Trophoblast cell (in vitro differentiated cells and primary cell): Measurements from ENCODE around the gene COL25A1.

Experiments
- DNase-seq, 2 donors: peaks; one replicate each; pipeline ENCODE4 v3.0.0-alpha.2; 2016
- H2AFZ ChIP-seq: 2 replicates; pipeline ENCODE4 v1.6.1; 2013; ENCODE audit warnings: low read length, moderate library complexity, mild to moderate bottlenecking; ENCODE audit not compliant: insufficient read depth, poor library complexity
- H2AK5ac ChIP-seq: 2 replicates; pipeline ENCODE4 v1.6.1; 2013; ENCODE audit warnings: mild to moderate bottlenecking, low read length
- H2BK120ac ChIP-seq: 2 replicates; pipeline ENCODE4 v1.6.1; 2013; ENCODE audit warnings: low read length, mild to moderate bottlenecking, moderate library complexity; ENCODE audit not compliant: insufficient read depth, poor library complexity
- H2BK12ac ChIP-seq: 2 replicates; pipeline ENCODE4 v1.6.1; 2013; ENCODE audit warnings: mild to moderate bottlenecking, low read length, moderate library complexity
- H2BK5ac ChIP-seq: 2 replicates; pipeline ENCODE4 v1.6.1; 2013; ENCODE audit warnings: low read length, low read depth, moderate library complexity, mild to moderate bottlenecking; ENCODE audit not compliant: poor library complexity
- H3K14ac ChIP-seq: 2 replicates; pipeline ENCODE4 v1.6.1; 2013; ENCODE audit warnings: mild to moderate bottlenecking, low read length
- H3K18ac ChIP-seq: 2 replicates; pipeline ENCODE4 v1.6.1; 2013; ENCODE audit warnings: mild to moderate bottlenecking, low read length
- H3K23ac ChIP-seq: 2 replicates; pipeline ENCODE4 v1.6.1; 2013; ENCODE audit warnings: low read length
- H3K27ac ChIP-seq: 2 replicates; pipeline ENCODE4 v1.5.1; 2013; ENCODE audit warnings: low read depth, mild to moderate bottlenecking, inconsistent platforms, low read length, moderate library complexity
- H3K27me3 ChIP-seq: 2 replicates; pipeline ENCODE4 v1.6.1; 2013; ENCODE audit warnings: inconsistent platforms, mild to moderate bottlenecking, low read length, moderate library complexity; ENCODE audit not compliant: insufficient read depth
- H3K36me3 ChIP-seq, 2 experiments: 1 replicate in 1 of 2; 2 replicates in 1 of 2; pipeline ENCODE4 v1.6.1; 2013; ENCODE audit warnings: low read length in 2 of 2, mild to moderate bottlenecking in 2 of 2, moderate library complexity in 1 of 2; ENCODE audit not compliant: insufficient read depth in 2 of 2, control insufficient read depth in 1 of 2
- H3K4ac ChIP-seq: 2 replicates; pipeline ENCODE4 v1.6.1; 2013; ENCODE audit warnings: low read depth, mild to moderate bottlenecking, low read length, moderate library complexity
- H3K4me1 ChIP-seq, 2 experiments: 1 replicate in 1 of 2; 2 replicates in 1 of 2; pipeline ENCODE4 v1.6.1; 2013; ENCODE audit warnings: low read length in 2 of 2, mild to moderate bottlenecking in 2 of 2, moderate library complexity in 1 of 2; ENCODE audit not compliant: insufficient read depth in 2 of 2, control insufficient read depth in 1 of 2
- H3K4me2 ChIP-seq: 2 replicates; pipeline ENCODE4 v1.6.1; 2013; ENCODE audit warnings: inconsistent platforms, mild to moderate bottlenecking, low read length, moderate library complexity
- H3K4me3 ChIP-seq: 2 replicates; pipeline ENCODE4 v1.5.1; 2013; ENCODE audit warnings: mild to moderate bottlenecking, low read depth, low read length, inconsistent platforms
- H3K79me1 ChIP-seq: one replicate; pipeline ENCODE4 v1.6.1; 2013; ENCODE audit warnings: low read length
- H3K79me2 ChIP-seq: 2 replicates; pipeline ENCODE4 v1.6.1; 2013; ENCODE audit warnings: low read length, mild to moderate bottlenecking; ENCODE audit not compliant: control insufficient read depth, insufficient read depth, poor library complexity
- H3K9ac ChIP-seq: 2 replicates; pipeline ENCODE4 v1.6.1; 2013; ENCODE audit warnings: mild to moderate bottlenecking, low read length
- H3K9me3 ChIP-seq: 2 replicates; pipeline ENCODE4 v1.6.1; 2013; ENCODE audit warnings: low read depth, mild to moderate bottlenecking, control low read depth, inconsistent platforms, low read length; ENCODE audit not compliant: insufficient read depth
- H4K12ac ChIP-seq: 2 replicates; pipeline ENCODE4 v1.6.1; 2013; ENCODE audit warnings: low read depth, mild to moderate bottlenecking, low read length, moderate library complexity
- H4K8ac ChIP-seq: 2 replicates; pipeline ENCODE4 v1.6.1; 2013; ENCODE audit warnings: low read depth, mild to moderate bottlenecking, low read length, moderate library complexity
- H4K91ac ChIP-seq: one replicate; pipeline ENCODE4 v1.6.1; 2013; ENCODE audit warnings: low read depth, mild to moderate bottlenecking, low read length, moderate library complexity
- WGBS: extraction: QIAGEN DNeasy Blood & Tissue Kit; methylation state at CpG from one replicate; pipeline ENCODE4 v1.1.7; 2013; ENCODE audit warnings: missing lambda C conversion rate; ENCODE audit not compliant: insufficient read length, insufficient coverage; ENCODE audit errors: extremely low coverage; 5-methylcytosine and 5-hydroxymethylcytosine counted together

The COL25A1 gene

DNA sequence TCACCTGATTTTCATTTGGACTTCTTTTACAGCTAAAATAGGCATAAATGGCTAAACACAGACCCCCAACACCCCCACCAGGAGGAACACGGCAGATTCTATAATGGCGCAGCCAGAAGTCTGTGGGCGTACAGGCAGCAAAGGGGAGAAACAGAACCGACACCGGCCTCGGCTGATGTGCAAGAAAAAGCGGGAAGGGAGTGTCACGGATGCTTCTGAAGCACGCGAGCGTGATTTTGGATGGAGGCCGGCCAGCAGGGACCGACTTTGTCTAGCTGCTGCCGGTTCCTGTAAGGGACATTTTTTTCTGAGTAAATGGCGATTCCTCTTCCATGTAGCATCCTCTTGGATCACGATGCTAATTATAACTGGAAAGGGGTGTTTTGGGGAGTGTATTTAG lies 514.7 kb downstream of the COL25A1 start:
- H4K91ac ChIP-seq, result no peak overlapping the region
- H3K36me3 ChIP-seq, result no peaks in the 10 kb centered on the region
- H4K12ac ChIP-seq, result no peak overlapping the region
- no peak overlapping the region for H3K27ac ChIP-seq
- no peak overlapping the region for H2BK120ac ChIP-seq
- no peak overlapping the region for H2AK5ac ChIP-seq
- no peaks in the 10 kb centered on the region for H3K27me3 ChIP-seq
- no peak overlapping the region for H3K4ac ChIP-seq
- H3K23ac ChIP-seq, result no peak overlapping the region
- H3K79me2 ChIP-seq, result no peaks in the 10 kb centered on the region
- H2AFZ ChIP-seq, result no peak overlapping the region
- DNase-seq, result no peak
- H3K79me1 ChIP-seq, result no peaks in the 10 kb centered on the region
- H3K18ac ChIP-seq, result no peak overlapping the region
- no CpG with 5 or more reads among the region's 16 CpGs for WGBS
- H3K9me3 ChIP-seq, result no peaks in the 10 kb centered on the region
- H3K9ac ChIP-seq, result no peak overlapping the region
- no peaks in the 10 kb centered on the region for H3K4me1 ChIP-seq
- no peak overlapping the region for H2BK5ac ChIP-seq
- H3K14ac ChIP-seq, result no peak overlapping the region
- H4K8ac ChIP-seq, result no peak overlapping the region
- no peak overlapping the region for H3K4me2 ChIP-seq
- H3K4me3 ChIP-seq, result no peak overlapping the region
- no peak overlapping the region for H2BK12ac ChIP-seq

DNA sequence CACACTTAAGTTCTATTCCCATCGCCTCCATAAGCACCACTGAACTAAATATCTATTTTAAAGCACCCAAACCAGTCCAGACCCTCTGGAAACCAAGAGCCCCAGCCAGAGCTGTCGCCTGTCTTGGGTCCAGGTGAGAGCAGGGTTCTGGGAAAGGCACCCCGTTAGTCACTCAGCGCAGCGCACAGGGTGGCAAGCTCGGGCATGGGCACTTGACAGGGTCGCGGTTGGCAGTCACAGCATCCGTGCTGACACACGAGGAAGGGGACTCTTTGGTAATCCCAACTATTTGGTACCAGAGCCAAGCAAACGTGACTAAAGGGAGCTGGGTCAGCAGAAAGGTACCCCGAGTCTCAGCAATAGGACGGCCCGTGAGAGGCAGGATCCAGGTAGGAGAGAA lies 515.4 kb downstream of the COL25A1 start:
- Histone ChIP-seq H3K4me1 (no peaks in the 10 kb centered on the region), H4K12ac (no peak overlapping the region), H2AK5ac (no peak overlapping the region), H3K79me2 (no peaks in the 10 kb centered on the region), H2BK12ac (no peak overlapping the region), H2BK120ac (no peak overlapping the region), H2AFZ (no peak overlapping the region), H3K79me1 (no peaks in the 10 kb centered on the region), H3K4me2 (no peak overlapping the region), H3K4me3 (no peak overlapping the region), H3K9me3 (no peaks in the 10 kb centered on the region), H3K36me3 (no peaks in the 10 kb centered on the region), H4K91ac (no peak overlapping the region), H3K23ac (no peak overlapping the region), H3K18ac (no peak overlapping the region), H3K14ac (no peak overlapping the region), H3K27ac (no peak overlapping the region), H3K4ac (no peak overlapping the region), H3K9ac (no peak overlapping the region), H4K8ac (no peak overlapping the region), H2BK5ac (no peak overlapping the region), H3K27me3 (no peaks in the 10 kb centered on the region)
- no peak for DNase-seq
- WGBS, result no CpG with 5 or more reads among the region's 14 CpGs

DNA sequence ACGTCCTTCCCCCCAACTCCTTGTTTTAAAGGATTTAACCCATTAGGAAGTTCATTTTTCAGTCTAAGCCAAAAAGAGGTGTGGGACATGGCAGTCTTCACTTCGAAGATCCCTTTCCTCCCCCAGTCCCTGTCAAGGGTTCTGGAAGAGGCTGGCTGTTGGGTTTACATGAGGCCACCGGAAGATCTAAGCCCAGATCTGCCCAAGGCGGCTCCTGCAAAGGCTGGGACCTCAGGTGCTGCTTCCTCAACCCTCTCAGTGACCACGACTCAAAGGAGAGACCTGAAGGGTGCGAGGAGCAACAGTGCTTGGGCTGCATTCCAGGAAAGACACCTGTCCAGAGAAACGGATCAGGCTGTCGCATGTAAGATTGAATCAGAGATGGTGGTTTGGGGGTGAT lies 516.1 kb downstream of the COL25A1 start:
- Histone ChIP-seq H3K9me3 (no peaks in the 10 kb centered on the region), H3K79me1 (no peaks in the 10 kb centered on the region)
- no CpG with 5 or more reads among the region's 8 CpGs for WGBS

DNA sequence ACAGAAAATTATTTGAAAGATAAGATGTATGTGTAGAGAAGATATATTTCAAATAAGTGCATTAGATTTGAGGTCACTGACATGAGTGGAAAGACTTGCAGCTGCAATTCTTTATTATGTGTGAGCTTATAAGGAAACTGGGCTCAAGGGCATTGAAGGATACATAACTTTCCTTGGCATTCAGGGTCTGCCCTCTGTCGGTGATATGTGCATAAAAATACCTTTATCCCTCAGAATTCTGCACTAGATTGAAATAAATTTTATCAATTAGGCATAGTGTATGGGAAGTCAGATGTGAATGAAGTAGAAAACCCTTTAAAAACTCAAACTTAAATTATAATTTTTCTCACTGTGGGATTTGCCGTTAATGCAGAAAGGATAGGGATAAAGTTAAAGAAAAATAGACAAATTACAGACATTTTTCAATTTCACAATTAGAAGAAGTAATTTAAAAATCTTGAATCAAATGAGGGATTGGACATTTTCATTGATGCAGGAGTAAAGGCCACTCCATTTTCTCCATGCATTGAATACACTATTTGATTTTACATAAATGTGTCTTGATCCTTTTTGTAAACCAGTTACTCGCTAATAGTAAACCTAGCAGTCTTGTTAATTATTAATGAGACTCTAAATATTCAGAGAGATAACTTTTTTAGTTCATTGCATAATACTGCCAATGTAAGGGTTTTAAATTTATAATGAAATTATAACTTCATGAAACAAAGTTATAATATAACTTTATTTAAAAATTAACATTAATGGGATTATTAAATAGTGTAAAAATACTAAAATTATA lies 518.6 kb downstream of the COL25A1 start:
- no peak overlapping the region for H2BK5ac ChIP-seq
- H3K27me3 ChIP-seq, result no peaks in the 10 kb centered on the region
- no peak overlapping the region for H2AFZ ChIP-seq
- no peak overlapping the region for H4K91ac ChIP-seq
- no peaks in the 10 kb centered on the region for H3K36me3 ChIP-seq
- H3K9ac ChIP-seq, result no peak overlapping the region
- H3K27ac ChIP-seq, result no peak overlapping the region
- no peak overlapping the region for H4K12ac ChIP-seq
- no peaks in the 10 kb centered on the region for H3K79me1 ChIP-seq
- WGBS, result no CpG with 5 or more reads among the region's 3 CpGs
- H4K8ac ChIP-seq, result no peak overlapping the region
- H3K4ac ChIP-seq, result no peak overlapping the region
- DNase-seq, result no peak
- H2BK12ac ChIP-seq, result no peak overlapping the region
- H2AK5ac ChIP-seq, result no peak overlapping the region
- no peak overlapping the region for H3K18ac ChIP-seq
- no peak overlapping the region for H2BK120ac ChIP-seq
- H3K9me3 ChIP-seq, result no peaks in the 10 kb centered on the region
- no peak overlapping the region for H3K14ac ChIP-seq
- no peaks in the 10 kb centered on the region for H3K79me2 ChIP-seq
- no peak overlapping the region for H3K4me2 ChIP-seq
- no peak overlapping the region for H3K4me3 ChIP-seq
- H3K23ac ChIP-seq, result no peak overlapping the region
- no peaks in the 10 kb centered on the region for H3K4me1 ChIP-seq

More for the DNA sequence above, 516.1 kb downstream of the COL25A1 start:
- Histone ChIP-seq H2BK12ac (no peak overlapping the region), H3K4me2 (no peak overlapping the region), H3K9ac (no peak overlapping the region), H3K4me3 (no peak overlapping the region), H3K14ac (no peak overlapping the region), H3K18ac (no peak overlapping the region), H3K23ac (no peak overlapping the region), H4K91ac (no peak overlapping the region), H3K4me1 (no peaks in the 10 kb centered on the region), H3K36me3 (no peaks in the 10 kb centered on the region), H2AFZ (no peak overlapping the region), H3K4ac (no peak overlapping the region), H4K8ac (no peak overlapping the region), H3K27me3 (no peaks in the 10 kb centered on the region), H3K27ac (no peak overlapping the region), H2AK5ac (no peak overlapping the region), H4K12ac (no peak overlapping the region), H2BK120ac (no peak overlapping the region), H3K79me2 (no peaks in the 10 kb centered on the region), H2BK5ac (no peak overlapping the region)
- DNase-seq, result no peak
